GM12878 (cell line): ENCODE data around the gene TRIM9. TPM values are rescaled to one million over a fixed set of nuclear protein-coding genes. Genes with fewer than 3 reads are reported as not detected.

Source experiments
- ATAC-seq: fragments of 200-7000 bp; cut with Tn5 transposase; 3 replicates; pipeline ENCODE4 v1.9.1; 2020; ENCODE audit warnings: mild to moderate bottlenecking, moderate library complexity
- BruUV-seq: library from RNA; stranded (reverse); fragments of 400-500 nt; replicated peaks from 2 replicates; lab custom pipeline; 2021; lab: Mats Ljungman, UMichigan
- CTCF ChIA-PET: fragments of 300-600 bp; sonication (Branson Sonifier 250); formaldehyde crosslinking; extraction: SDS; loops from one replicate; lab custom pipeline; 2021; ENCODE audit warnings: inconsistent platforms; lab: Yijun Ruan, JAX
- POLR2A ChIA-PET: fragments of 350-600 bp; formaldehyde crosslinking; extraction: SDS; loops from one replicate; lab custom pipeline; 2021; ENCODE audit warnings: inconsistent platforms; lab: Charles Lee
- RAD21 ChIA-PET: fragments of 300-600 bp; sonication (Branson Sonifier 250); formaldehyde crosslinking; loops from one replicate; lab custom pipeline; 2023; ENCODE audit warnings: antibody characterized with exemption; ENCODE audit not compliant: unreplicated experiment; lab: Charles Lee
- SMC1A ChIA-PET: fragments of 300-600 bp; sonication (Branson Sonifier 250); formaldehyde crosslinking; loops from one replicate; lab custom pipeline; 2023; ENCODE audit not compliant: unreplicated experiment, uncharacterized antibody; lab: Charles Lee
- DNase-seq: peaks from one replicate; pipeline ENCODE4 v3.0.0-alpha.2; 2011; ENCODE audit warnings: low read depth, low spot score
- FAIRE-seq: peaks from 3 replicates; lab custom pipeline; 2011; peaks lifted over from hg19 to GRCh38; lab: Jason Lieb, UNC
- H2AFZ ChIP-seq: 2 replicates; pipeline ENCODE4 v1.6.0; 2011; ENCODE audit warnings: low read depth, low read length, control low read depth; ENCODE audit not compliant: control insufficient read depth
- H3K27ac ChIP-seq: 2 replicates; pipeline ENCODE4 v1.5.1; 2011; ENCODE audit warnings: control low read depth; ENCODE audit not compliant: control insufficient read depth, insufficient read depth
- H3K27me3 ChIP-seq, 2 experiments: replicated peaks in 1 of 2; 2 replicates each; pipeline versions ENCODE4 v1.6.0 to v1.6.1; 2011; ENCODE audit warnings: low read length in 1 of 2; ENCODE audit not compliant: control insufficient read depth in 2 of 2, insufficient read depth in 2 of 2
- H3K36me3 ChIP-seq, 2 experiments: 2 replicates each; pipeline ENCODE4 v1.5.1; 2011; ENCODE audit warnings: low read length in 1 of 2; ENCODE audit not compliant: control insufficient read depth in 2 of 2, insufficient read depth in 2 of 2
- H3K4me1 ChIP-seq: 2 replicates; pipeline ENCODE4 v1.6.1; 2011; ENCODE audit warnings: mild to moderate bottlenecking, low read length, moderate library complexity, mixed read lengths; ENCODE audit not compliant: control insufficient read depth, insufficient read depth
- H3K4me2 ChIP-seq: 2 replicates; pipeline ENCODE4 v1.6.0; 2011; ENCODE audit warnings: control low read depth; ENCODE audit not compliant: control insufficient read depth, insufficient read depth
- H3K4me3 ChIP-seq: fragments of 200-600 bp; sonication (generic); 2 replicates; pipeline ENCODE4 v1.5.1; 2016
- H3K79me2 ChIP-seq: 2 replicates; pipeline ENCODE4 v1.6.0; 2011; ENCODE audit warnings: low read length; ENCODE audit not compliant: control insufficient read depth, insufficient read depth
- H3K9ac ChIP-seq: 2 replicates; pipeline ENCODE4 v1.8.0; 2011; ENCODE audit warnings: low read length, control low read depth, mixed read lengths; ENCODE audit not compliant: control insufficient read depth, insufficient read depth
- H3K9me3 ChIP-seq: replicated peaks from 3 replicates; pipeline ENCODE4 v1.5.1; 2011; ENCODE audit warnings: mild to moderate bottlenecking, low read length; ENCODE audit not compliant: control insufficient read depth, insufficient read depth
- H4K20me1 ChIP-seq: 2 replicates; pipeline ENCODE4 v1.6.0; 2011; ENCODE audit not compliant: control insufficient read depth, insufficient read depth
- BCL11A ChIP-seq: IDR thresholded peaks from 2 replicates; pipeline ENCODE4 v1.6.1; 2011; ENCODE audit warnings: low read depth, low read length
- CEBPB ChIP-seq, 2 experiments: fragments of 150-350 bp in 1 of 2; IDR thresholded peaks; 2 replicates each; pipeline ENCODE4 v1.6.1; 2012 to 2014; ENCODE audit warnings: low read depth in 2 of 2, low read length in 2 of 2, borderline replicate concordance in 1 of 2, inconsistent platforms in 1 of 2
- CREB1 ChIP-seq: IDR thresholded peaks from 2 replicates; pipeline ENCODE4 v1.6.1; 2012; ENCODE audit warnings: low read depth, mild to moderate bottlenecking, inconsistent platforms
- EZH2 ChIP-seq: IDR thresholded peaks from 2 replicates; pipeline ENCODE4 v1.6.1; 2012; ENCODE audit warnings: low read depth, mild to moderate bottlenecking, control low read depth, inconsistent platforms, low read length, borderline replicate concordance; ENCODE audit not compliant: control insufficient read depth
- GATAD2B ChIP-seq: fragments of 450-650 bp; conservative IDR thresholded peaks from 2 replicates; pipeline ENCODE4 v1.6.1; 2017; ENCODE audit warnings: low read depth, mild to moderate bottlenecking, moderate library complexity
- HCFC1 ChIP-seq: fragments of 150-350 bp; IDR thresholded peaks from 2 replicates; pipeline ENCODE4 v1.6.1; 2014; ENCODE audit warnings: low read length
- IRF4 ChIP-seq: IDR thresholded peaks from 2 replicates; pipeline ENCODE4 v1.6.1; 2011; ENCODE audit warnings: low read depth, low read length
- KLF5 ChIP-seq: fragments of 450-650 bp; IDR thresholded peaks from 2 replicates; pipeline ENCODE4 v1.6.1; 2014; ENCODE audit warnings: mild to moderate bottlenecking; ENCODE audit not compliant: partially characterized antibody
- NR2C1 ChIP-seq: fragments of 450-650 bp; IDR thresholded peaks from 2 replicates; pipeline ENCODE4 v1.6.1; 2017; ENCODE audit warnings: antibody characterized with exemption, mild to moderate bottlenecking, moderate library complexity
- NR2C2 ChIP-seq: IDR thresholded peaks from 2 replicates; pipeline ENCODE4 v1.6.1; 2011; ENCODE audit warnings: borderline replicate concordance, low read depth; ENCODE audit not compliant: control insufficient read depth, insufficient read length
- NR2F1 ChIP-seq: fragments of 450-650 bp; conservative IDR thresholded peaks from 2 replicates; pipeline ENCODE4 v1.6.1; 2017; ENCODE audit warnings: mild to moderate bottlenecking
- PML ChIP-seq: IDR thresholded peaks from 2 replicates; pipeline ENCODE4 v1.6.1; 2012; ENCODE audit warnings: low read length, inconsistent platforms
- POLR2AphosphoS2 ChIP-seq: IDR thresholded peaks from 2 replicates; pipeline ENCODE4 v1.6.1; 2011; ENCODE audit warnings: low read depth, mild to moderate bottlenecking, low read length, improper control_type of control experiment, moderate library complexity
- RAD51 ChIP-seq: fragments of 450-650 bp; IDR thresholded peaks from 2 replicates; pipeline ENCODE4 v1.6.1; 2016; ENCODE audit warnings: moderate library complexity, mild to moderate bottlenecking, inconsistent platforms
- RCOR1 ChIP-seq: conservative IDR thresholded peaks from 2 replicates; pipeline ENCODE4 v1.6.1; 2012; ENCODE audit warnings: low read depth, low read length, improper control_type of control experiment
- SIX5 ChIP-seq: IDR thresholded peaks from 2 replicates; pipeline ENCODE4 v1.6.1; 2011; ENCODE audit warnings: mild to moderate bottlenecking, low read depth, low read length, moderate library complexity; ENCODE audit not compliant: severe bottlenecking
- SMC3 ChIP-seq: IDR thresholded peaks from 2 replicates; pipeline ENCODE4 v1.6.1; 2011; ENCODE audit warnings: low read length, improper control_type of control experiment, borderline replicate concordance
- STAT3 ChIP-seq: IDR thresholded peaks from 2 replicates; pipeline ENCODE4 v1.6.1; 2011; ENCODE audit warnings: low read depth, low read length, improper control_type of control experiment
- TARDBP ChIP-seq: IDR thresholded peaks from 2 replicates; pipeline ENCODE4 v1.6.1; 2016; ENCODE audit warnings: borderline replicate concordance
- TBL1XR1 ChIP-seq: IDR thresholded peaks from 2 replicates; pipeline ENCODE4 v1.6.1; 2012; ENCODE audit warnings: low read depth, low read length, improper control_type of control experiment
- WGBS: methylation state at CpG from one replicate; pipeline ENCODE4 v1.1.6; 2016; ENCODE audit warnings: low lambda C conversion rate; ENCODE audit not compliant: insufficient replicate concordance, insufficient coverage; ENCODE audit errors: missing lambda C conversion rate; 5-methylcytosine and 5-hydroxymethylcytosine counted together
- in situ Hi-C: fragments of 300-500 bp; cut with MboI; formaldehyde crosslinking; loops from 9 replicates; pipeline ENCODE4 v1.14.3; 2018; ENCODE audit warnings: mixed read lengths
- intact Hi-C: fragments of 100-400 bp; cut with micrococcal nuclease; formaldehyde crosslinking; loops from one replicate; pipeline ENCODE4 v1.14.2; 2022; ENCODE audit not compliant: unreplicated experiment
- polyA plus RNA-seq, 11 experiments: library from polyadenylated mRNA; depleted of rRNA in 4 of 11; unstranded in 6 of 11; stranded (reverse) in 5 of 11; fragments of >200 nt; fragmentation: Nextera tagmentation in 4 of 11; fragmentation: Illumina TruSeq in 1 of 11; extraction: Ambion mirVana in 4 of 11; extraction: Trizol in 1 of 11; gene quantifications; 1 replicate in 1 of 11; 2 replicates in 10 of 11; pipeline versions ENCODE4 v1.2.1 to v1.2.3, GENCODE V29; 2011 to 2016; ENCODE audit warnings: inconsistent platforms in 2 of 11, missing spikeins in 2 of 11, low read depth in 1 of 11
- total RNA-seq, 4 experiments: library from RNA; depleted of rRNA in 3 of 4; stranded (reverse); fragments of >200 nt in 3 of 4; fragmentation: Illumina TruSeq in 1 of 4; extraction: Trizol in 1 of 4; gene quantifications; 2 replicates each; pipeline versions ENCODE4 v1.2.1 to v1.2.3, GENCODE V29; 2013 to 2021
- TF ChIP-seq, protein P1 (sequence below): fragments of 450-650 bp; formaldehyde crosslinking; IDR thresholded peaks from 2 replicates; pipeline ENCODE4 v1.4.0; 2022; ENCODE audit warnings: mild to moderate bottlenecking, moderate library complexity

TRIM9 gene
- total and polyA plus RNA-seq, 10 of the 15 experiments (the other 5 are each of a cell fraction or from before 2014, with no cell fraction given): 0.04 to 0.18 (median 0.11) TPM; not detected in 2

DNA sequence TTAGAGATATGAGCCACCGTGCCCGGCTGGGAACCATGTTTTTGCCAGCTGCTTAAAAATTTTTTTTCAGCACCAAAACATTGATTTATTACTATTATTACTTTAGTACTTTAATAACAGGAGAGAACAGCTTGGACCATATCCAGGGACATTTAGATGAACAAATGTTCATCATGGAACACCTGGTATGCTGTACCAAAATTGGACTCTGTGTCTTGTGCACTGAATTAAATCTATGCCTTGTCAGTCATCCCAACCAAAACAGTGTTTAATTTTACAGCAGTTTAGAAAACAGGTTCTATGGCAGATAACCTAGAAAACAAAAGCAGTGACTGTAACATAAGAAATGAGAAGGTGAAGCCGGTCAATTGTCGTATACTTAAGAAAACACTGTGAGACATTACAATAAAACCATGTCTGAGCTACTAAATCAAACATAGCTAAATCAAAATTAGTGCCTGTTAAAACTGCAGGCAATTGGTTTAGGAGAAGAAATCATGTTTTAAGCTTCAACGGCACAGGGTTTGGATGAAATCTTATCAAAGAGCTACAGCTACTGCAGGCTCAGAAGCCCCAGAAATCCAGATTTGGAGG is 92.4 kb downstream of the TRIM9 start (continued):
- TF ChIP-seq NR2C2: no peak
- no peak for TF ChIP-seq HCFC1
- no peak for TF ChIP-seq RAD51
- TF ChIP-seq SMC3: no peak
- no peak for TF ChIP-seq RCOR1
- TF ChIP-seq POLR2AphosphoS2: no peak
- no peak for TF ChIP-seq IRF4

DNA sequence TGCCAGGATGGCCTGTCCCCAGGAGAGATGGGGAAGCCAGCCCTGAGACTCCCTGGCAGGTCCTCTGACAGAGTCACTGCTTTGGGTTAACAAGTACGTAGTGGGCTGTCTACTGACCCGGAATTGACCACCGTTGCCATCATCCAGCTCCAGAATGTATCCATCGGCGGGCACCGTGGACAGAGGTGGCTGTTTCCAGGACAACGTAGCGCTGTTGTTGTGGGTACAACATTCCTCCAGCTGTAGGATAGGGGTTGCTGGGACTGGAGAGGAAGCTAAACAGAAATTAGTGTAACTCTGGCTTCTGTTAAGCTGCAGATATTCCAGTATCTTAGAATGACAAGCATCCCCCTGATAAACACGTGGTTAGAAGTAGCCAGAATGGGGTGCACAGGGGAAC is 94.3 kb downstream of the TRIM9 start:
- ChIA-PET RAD21 (no interaction called here), CTCF (no interaction called here), POLR2A (no interaction called here), SMC1A (no interaction called here)
- intact Hi-C loops (no loop called here), in situ Hi-C loops (no loop called here)
- Histone ChIP-seq H3K79me2 (no peaks in the 10 kb centered on the region), H3K27me3 (no peaks in the 10 kb centered on the region), H3K27ac (no peak overlapping the region), H3K4me2 (no peak overlapping the region), H3K4me1 (no peaks in the 10 kb centered on the region), H2AFZ (no peak overlapping the region), H3K36me3 (no peaks in the 10 kb centered on the region), H3K9ac (no peak overlapping the region), H3K4me3 (no peak overlapping the region), H3K9me3 (no peaks in the 10 kb centered on the region), H4K20me1 (peaks cover 2% of the 10 kb centered on the region; the same call in 1 of the 2 replicates)
- ATAC-seq (no peak), DNase-seq (no peak), FAIRE-seq (no peak)
- 52% methylated on average over 9 of the region's 9 CpGs for WGBS
- no TSS peak for BruUV-seq
- TF ChIP-seq NR2F1: no peak
- TF ChIP-seq KLF5: no peak
- TF ChIP-seq, protein P1, sequence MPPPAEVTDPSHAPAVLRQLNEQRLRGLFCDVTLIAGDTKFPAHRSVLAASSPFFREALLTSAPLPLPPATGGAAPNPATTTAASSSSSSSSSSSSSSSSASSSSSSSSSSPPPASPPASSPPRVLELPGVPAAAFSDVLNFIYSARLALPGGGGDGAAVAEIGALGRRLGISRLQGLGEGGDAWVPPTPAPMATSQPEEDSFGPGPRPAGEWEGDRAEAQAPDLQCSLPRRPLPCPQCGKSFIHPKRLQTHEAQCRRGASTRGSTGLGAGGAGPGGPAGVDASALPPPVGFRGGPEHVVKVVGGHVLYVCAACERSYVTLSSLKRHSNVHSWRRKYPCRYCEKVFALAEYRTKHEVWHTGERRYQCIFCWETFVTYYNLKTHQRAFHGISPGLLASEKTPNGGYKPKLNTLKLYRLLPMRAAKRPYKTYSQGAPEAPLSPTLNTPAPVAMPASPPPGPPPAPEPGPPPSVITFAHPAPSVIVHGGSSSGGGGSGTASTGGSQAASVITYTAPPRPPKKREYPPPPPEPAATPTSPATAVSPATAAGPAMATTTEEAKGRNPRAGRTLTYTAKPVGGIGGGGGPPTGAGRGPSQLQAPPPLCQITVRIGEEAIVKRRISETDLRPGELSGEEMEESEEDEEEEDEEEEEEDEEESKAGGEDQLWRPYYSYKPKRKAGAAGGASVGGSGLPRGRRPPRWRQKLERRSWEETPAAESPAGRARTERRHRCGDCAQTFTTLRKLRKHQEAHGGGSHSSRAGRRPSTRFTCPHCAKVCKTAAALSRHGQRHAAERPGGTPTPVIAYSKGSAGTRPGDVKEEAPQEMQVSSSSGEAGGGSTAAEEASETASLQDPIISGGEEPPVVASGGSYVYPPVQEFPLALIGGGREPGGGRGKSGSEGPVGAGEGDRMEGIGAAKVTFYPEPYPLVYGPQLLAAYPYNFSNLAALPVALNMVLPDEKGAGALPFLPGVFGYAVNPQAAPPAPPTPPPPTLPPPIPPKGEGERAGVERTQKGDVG (CRISPR knock-in tag): no peak
- no peak for TF ChIP-seq CEBPB (IDR thresholded peaks at IDR 0.05; ENCODE audit: borderline replicate concordance in 1 of 2, low read depth in 2 of 2, low read length in 2 of 2)
- TF ChIP-seq STAT3: no peak
- TF ChIP-seq SIX5: no peak
- no peak for TF ChIP-seq CREB1
- no peak for TF ChIP-seq PML
- no peak for TF ChIP-seq TARDBP
- no peak for TF ChIP-seq TBL1XR1
- TF ChIP-seq EZH2: no peak
- no peak for TF ChIP-seq BCL11A
- no peak for TF ChIP-seq GATAD2B
- no peak for TF ChIP-seq NR2C1
